Measurements from ENCODE around the gene IPO11.

GRCh38 chr5:62623271-62623670, 210.7 kb downstream of the IPO11 start:
- no peak for TF ChIP-seq CTCF (conservative IDR thresholded peaks at IDR 0.05)
- no peak for TF ChIP-seq EZH2 (IDR thresholded peaks at IDR 0.05; ENCODE audit: low read depth)
